GM18907 (cell line): Measurements from ENCODE around the gene ARID5B.
"Not testable (repeated sequence)": the region's sequence is repeated elsewhere in the genome, so short reads cannot be mapped to it uniquely, and the experiment has no call there.

Experiments
- ATAC-seq: cut with Tn5 transposase; IDR thresholded peaks from one replicate; pipeline ENCODE4 v1.9.1; 2021; ENCODE audit warnings: mild to moderate bottlenecking, moderate library complexity; ENCODE audit not compliant: unreplicated experiment

The ARID5B gene

GRCh38 chr10:61960396-61961120, 59.1 kb downstream of the ARID5B start:
- no peak for ATAC-seq

- ATAC-seq = peak; percentile 63
Observed at GRCh38 chr10:61961278-61961677, 59.8 kb downstream of the ARID5B start.

- no peak for ATAC-seq
Observed at GRCh38 chr10:61962971-61963370, 61.5 kb downstream of the ARID5B start.

DNA sequence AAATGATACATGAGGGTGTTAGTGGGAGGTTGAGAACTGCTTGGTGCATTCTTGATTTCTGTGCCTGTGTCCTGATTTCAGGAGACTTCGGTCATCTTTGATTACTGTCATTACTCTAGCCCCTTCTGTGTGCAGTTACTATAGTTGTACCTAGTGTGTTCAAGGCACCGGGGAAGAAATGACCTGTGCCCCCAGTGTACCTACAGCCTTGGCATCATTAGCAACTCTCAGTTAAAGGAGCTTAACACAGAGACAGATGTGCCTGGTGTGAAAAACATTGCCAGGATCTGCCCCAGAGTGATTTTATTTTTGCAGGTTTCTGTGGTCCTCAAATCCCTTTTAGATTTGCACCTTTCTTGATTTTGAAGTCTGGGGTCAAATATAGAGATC, 62.2 kb downstream of the ARID5B start:
- ATAC-seq = no peak

DNA sequence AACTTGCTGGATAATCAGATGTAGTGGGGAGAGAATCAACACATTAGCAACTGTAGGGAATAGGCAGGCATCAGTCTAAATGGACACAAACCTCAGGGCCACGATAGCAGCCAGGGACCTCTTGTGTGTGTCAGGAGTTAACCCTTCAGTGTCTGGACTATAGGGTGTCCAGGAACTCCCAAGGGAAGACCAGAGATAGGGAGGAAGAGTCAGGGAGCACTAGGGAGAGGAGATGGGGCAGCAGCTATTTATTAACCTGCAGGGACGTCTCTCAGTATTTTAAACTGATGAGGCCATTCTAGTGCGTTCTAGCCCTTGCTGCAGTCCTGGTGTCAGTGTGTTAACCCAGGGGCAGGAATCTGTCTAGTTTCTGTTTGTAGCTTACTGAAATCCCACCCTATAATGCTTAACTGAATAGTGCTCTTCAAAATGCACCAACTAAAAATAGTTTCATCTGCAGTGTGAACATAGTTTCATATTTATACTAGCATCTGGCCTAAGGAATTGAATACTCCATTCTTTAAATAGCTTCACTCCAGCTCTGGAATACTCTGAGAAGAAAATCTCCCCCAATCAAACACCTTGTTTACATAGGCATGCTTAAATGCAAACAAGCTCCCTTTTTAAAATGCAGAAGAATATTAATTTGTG, 62.7 kb downstream of the ARID5B start:
- ATAC-seq = peak; percentile 48

- peak; percentile 36 for ATAC-seq
Observed at GRCh38 chr10:61964949-61965702, 63.6 kb downstream of the ARID5B start.

GRCh38 chr10:61965703-61966395, 64.3 kb downstream of the ARID5B start:
- ATAC-seq = no peak

GRCh38 chr10:61967298-61967697, 65.8 kb downstream of the ARID5B start:
- ATAC-seq = no peak

DNA sequence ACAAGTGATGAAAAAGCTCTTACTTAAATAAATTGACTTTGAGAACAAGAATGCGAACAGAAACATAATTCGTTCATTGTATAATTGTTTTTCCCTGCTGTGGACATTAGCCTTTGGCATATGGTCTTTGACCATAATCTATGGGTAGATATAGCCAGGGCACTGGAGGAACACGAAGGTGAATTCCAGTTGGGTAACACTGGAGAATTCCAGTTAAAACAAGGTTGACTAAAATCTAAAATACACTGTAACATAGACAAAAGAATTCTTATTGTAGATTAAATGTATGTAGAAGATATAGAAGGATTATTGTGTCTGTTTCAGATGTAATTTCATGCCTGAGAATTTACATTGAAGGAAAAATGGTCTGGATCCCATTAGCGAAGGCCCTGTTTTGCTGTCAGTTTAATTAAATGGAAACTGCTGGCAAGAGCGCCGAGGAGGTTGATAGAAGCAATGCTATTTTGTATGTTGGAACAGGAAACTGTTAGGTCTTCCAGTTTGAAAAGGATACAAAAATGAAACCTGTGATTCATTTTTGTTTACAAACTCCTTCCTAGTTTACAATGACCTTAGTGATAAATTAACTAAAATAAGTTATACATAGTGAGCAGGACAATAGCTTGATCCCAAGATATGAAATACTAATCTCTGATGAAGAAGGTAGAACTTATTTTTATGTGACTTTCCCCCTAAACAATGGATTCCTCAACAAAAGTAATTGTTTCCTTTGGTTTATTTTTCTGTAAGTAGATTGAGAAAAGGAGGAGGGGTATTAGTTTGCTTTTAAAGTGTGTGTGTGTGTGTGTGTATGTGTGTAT, 68.9 kb downstream of the ARID5B start:
- ATAC-seq = no peak

GRCh38 chr10:61971003-61971325, 69.5 kb downstream of the ARID5B start:
- ATAC-seq = no peak

GRCh38 chr10:61973169-61973568, 71.7 kb downstream of the ARID5B start:
- no peak for ATAC-seq

- ATAC-seq = no peak
Observed at GRCh38 chr10:61973906-61974305, 72.4 kb downstream of the ARID5B start.

DNA sequence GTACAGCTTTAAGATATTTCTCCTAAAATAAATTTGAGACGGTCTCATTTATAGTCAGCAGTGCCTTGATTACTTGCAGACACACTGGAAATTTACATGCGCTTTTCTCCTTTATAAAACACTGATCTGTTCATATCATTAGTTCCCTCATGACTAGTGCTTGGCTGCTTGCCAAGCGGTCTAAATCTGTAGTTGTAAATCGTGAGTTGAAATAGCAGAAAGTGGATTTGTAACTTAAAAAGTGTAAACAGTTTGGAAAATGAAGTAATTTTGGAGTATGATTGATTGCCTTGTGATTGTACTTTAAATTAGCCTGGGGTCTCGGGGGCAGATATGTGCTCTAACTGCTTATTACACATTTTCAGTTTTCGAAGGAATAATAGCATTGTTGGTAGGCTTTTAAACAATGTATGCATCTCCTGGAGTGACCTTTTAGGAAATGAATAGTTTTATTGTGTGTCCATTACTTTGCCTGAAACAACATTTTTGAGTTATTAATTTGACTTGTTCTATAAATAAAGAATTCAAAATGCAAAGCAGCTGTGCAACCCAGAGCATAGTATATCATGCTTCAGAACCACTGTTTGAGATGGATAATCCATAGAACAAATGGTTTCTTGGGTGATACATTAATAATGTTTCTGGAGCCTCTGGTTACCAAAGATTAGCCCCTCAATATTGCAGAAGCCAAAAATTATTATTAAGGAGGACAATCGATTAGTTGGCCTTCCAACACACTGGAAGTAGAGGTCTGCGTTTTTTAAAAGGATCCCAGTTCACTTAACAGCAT, 73.3 kb downstream of the ARID5B start:
- ATAC-seq = no peak

DNA sequence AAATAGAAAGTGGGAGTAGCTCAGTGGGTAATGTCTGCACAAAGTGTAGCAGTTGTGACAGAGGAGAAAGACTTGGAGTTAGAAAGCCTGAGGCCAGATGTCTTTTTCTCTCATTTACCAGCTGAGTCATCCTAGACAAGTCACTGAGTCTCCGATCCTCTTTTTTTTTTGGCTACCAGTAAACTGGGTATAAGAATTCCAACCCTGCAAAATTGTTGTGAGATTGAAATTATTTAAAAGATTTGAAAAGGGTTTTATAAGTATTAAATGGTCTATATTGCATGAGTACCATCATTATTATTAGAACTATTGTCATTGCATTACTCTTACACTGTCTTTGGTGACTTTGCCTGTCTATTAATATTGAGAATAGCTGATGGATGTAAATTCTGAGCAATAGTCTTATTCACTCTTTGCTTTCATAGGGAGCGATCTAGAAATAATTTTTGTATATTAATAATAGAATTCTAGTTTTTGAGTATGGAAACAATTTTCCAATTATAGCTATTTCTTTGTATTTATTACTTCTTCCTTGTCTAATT, 74.0 kb downstream of the ARID5B start:
- peak; percentile 87 for ATAC-seq

DNA sequence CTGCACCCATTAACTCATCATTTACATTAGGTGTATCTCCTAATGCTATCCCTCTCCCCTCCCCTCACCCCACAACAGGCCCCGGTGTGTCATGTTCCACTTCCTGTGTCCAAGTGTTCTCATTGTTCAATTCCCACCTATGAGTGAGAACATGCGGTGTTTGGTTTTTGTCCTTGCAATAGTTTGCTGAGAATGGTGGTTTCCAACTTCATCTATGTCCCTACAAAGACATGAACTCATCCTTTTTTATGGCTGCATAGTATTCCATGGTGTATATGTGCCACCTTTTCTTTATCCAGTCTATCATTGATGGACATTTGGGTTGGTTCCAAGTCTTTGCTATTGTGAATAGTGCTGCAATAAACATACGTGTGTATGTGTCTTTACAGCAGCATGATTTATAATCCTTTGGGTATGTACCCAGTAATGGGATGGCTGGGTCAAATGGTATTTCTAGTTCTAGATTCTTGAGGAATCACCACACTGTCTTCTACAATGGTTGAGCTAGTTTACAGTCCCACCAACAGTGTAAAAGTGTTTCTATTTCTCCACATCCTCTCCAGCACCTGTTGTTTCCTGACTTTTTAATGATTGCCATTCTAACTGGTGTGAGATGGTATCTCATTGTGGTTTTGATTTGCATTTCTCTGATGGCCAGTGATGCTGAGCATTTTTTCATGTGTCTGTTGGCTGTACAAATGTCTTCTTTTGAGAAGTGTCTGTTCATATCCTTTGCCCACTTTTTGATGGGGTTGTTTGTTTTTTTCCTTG, 75.6 kb downstream of the ARID5B start:
- not testable (repeated sequence) for ATAC-seq

- ATAC-seq = no peak
Observed at GRCh38 chr10:61978965-61979364, 77.5 kb downstream of the ARID5B start.

GRCh38 chr10:61981460-61981859, 80.0 kb downstream of the ARID5B start:
- ATAC-seq = no peak

DNA sequence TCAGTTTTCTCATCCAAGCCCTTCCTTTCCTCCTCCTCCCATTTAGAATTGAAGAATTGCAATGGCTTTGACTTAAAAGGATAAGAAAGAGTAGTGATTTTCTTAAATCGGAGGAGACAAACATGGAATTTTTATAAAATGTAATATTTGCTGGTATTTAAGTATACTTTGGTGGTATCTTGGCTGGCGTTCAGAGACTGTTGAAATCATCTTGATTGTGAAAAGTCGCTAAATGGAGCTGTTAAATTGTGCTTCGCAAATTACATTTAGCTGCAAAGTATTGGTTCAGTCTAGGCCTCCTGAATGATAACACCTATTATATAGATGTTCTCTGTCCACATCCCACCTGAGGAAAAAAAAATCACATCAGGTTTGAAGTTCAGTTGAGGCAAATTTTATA, 81.8 kb downstream of the ARID5B start:
- ATAC-seq = no peak
